Endometrial microvascular endothelial cells (primary cell): Measurements from ENCODE around the gene GTSE1. TPM values are rescaled to one million over a fixed set of nuclear protein-coding genes. Genes with fewer than 3 reads are reported as not detected.

Source experiments
- in situ Hi-C: cut with HindIII; loops from 2 replicates; pipeline ENCODE4 v1.10.0; 2017; ENCODE audit warnings: low sequenced_read_pairs, low pct_unique_long_range_greater_than_20kb; ENCODE audit errors: inconsistent ontology term
- total RNA-seq: library from RNA; depleted of rRNA; stranded (reverse); fragments of >200 nt; gene quantifications from one replicate; pipeline ENCODE4 v1.2.3, GENCODE V29; 2015; ENCODE audit errors: inconsistent ontology term

The GTSE1 gene
- total RNA-seq, 1 donor from 2014 or later: 22.8 TPM

GRCh38 chr22:46340676-46341075, 44.0 kb downstream of the GTSE1 start:
- in situ Hi-C loops: loop anchor here (25.0 kb wide), 1 partner anchor 203 kb away; no protein-coding TSS in a partner anchor

- in situ Hi-C loops: loop anchor here (25.0 kb wide), 1 partner anchor 210 kb away; no protein-coding TSS in a partner anchor
Measured at GRCh38 chr22:46346680-46347405, 50.2 kb downstream of the GTSE1 start.

- in situ Hi-C loops: loop anchor here (25.0 kb wide), 1 partner anchor 210 kb away; no protein-coding TSS in a partner anchor
Measured at GRCh38 chr22:46347646-46348045, 51.0 kb downstream of the GTSE1 start.

GRCh38 chr22:46348099-46348695, 51.5 kb downstream of the GTSE1 start:
- in situ Hi-C loops: loop anchor here (25.0 kb wide), 1 partner anchor 211 kb away; no protein-coding TSS in a partner anchor

- in situ Hi-C loops: loop anchor here (25.0 kb wide), 1 partner anchor 212 kb away; no protein-coding TSS in a partner anchor
Measured at GRCh38 chr22:46349238-46349637, 52.6 kb downstream of the GTSE1 start.

GRCh38 chr22:46349681-46350080, 53.0 kb downstream of the GTSE1 start:
- in situ Hi-C loops: loop anchor here (25.0 kb wide), 1 partner anchor 212 kb away; no protein-coding TSS in a partner anchor

- in situ Hi-C loops: no loop called here
Measured at GRCh38 chr22:46350121-46350520, 53.5 kb downstream of the GTSE1 start.

- in situ Hi-C loops: no loop called here
Measured at GRCh38 chr22:46350646-46351045, 54.0 kb downstream of the GTSE1 start.

- in situ Hi-C loops: no loop called here
Measured at GRCh38 chr22:46351131-46351735, 54.6 kb downstream of the GTSE1 start.

GRCh38 chr22:46351767-46352166, 55.1 kb downstream of the GTSE1 start:
- in situ Hi-C loops: no loop called here

- in situ Hi-C loops: no loop called here
Measured at GRCh38 chr22:46352276-46352675, 55.6 kb downstream of the GTSE1 start.

GRCh38 chr22:46352691-46353386, 56.2 kb downstream of the GTSE1 start:
- in situ Hi-C loops: no loop called here

- in situ Hi-C loops: no loop called here
Measured at GRCh38 chr22:46353483-46354105, 56.9 kb downstream of the GTSE1 start.

- in situ Hi-C loops: no loop called here
Measured at GRCh38 chr22:46354176-46354992, 57.7 kb downstream of the GTSE1 start.

GRCh38 chr22:46354993-46355305, 58.3 kb downstream of the GTSE1 start:
- in situ Hi-C loops: no loop called here

- in situ Hi-C loops: no loop called here
Measured at GRCh38 chr22:46355369-46355995, 58.8 kb downstream of the GTSE1 start.

GRCh38 chr22:46355996-46356471, 59.4 kb downstream of the GTSE1 start:
- in situ Hi-C loops: no loop called here
